H1 (cell line): ENCODE measurements around the gene PCDH9.

ENCODE experiments used
- ATF3 ChIP-seq: IDR thresholded peaks from 2 replicates; pipeline ENCODE4 v1.6.1; 2011; ENCODE audit warnings: low read depth, mild to moderate bottlenecking, low read length; ENCODE audit not compliant: insufficient read depth
- BACH1 ChIP-seq: IDR thresholded peaks from 2 replicates; pipeline ENCODE4 v1.6.1; 2012; ENCODE audit warnings: low read length, improper control_type of control experiment
- CEBPB ChIP-seq: IDR thresholded peaks from 2 replicates; pipeline ENCODE4 v1.6.1; 2012; ENCODE audit warnings: low read depth, low read length
- CTCF ChIP-seq, 3 experiments: IDR thresholded peaks; 1 replicate in 2 of 3; 2 replicates in 1 of 3; pipeline versions ENCODE4 v1.5.1 to v1.6.1; 2011; ENCODE audit warnings: low read length in 3 of 3, mild to moderate bottlenecking in 3 of 3, inconsistent platforms in 2 of 3, low read depth in 1 of 3, moderate library complexity in 1 of 3; ENCODE audit not compliant: insufficient read depth in 1 of 3; ENCODE audit errors: control extremely low read depth in 1 of 3
- EZH2 ChIP-seq: fragments of 200-600 bp; sonication (generic); IDR thresholded peaks from 2 replicates; pipeline ENCODE4 v1.7.1; 2012; ENCODE audit warnings: low read depth, mild to moderate bottlenecking, moderate library complexity, low read length, inconsistent platforms; ENCODE audit not compliant: severe bottlenecking
- POLR2A ChIP-seq, 2 experiments: IDR thresholded peaks; 1 replicate in 1 of 2; 2 replicates in 1 of 2; pipeline ENCODE4 v1.6.1; 2011; ENCODE audit warnings: low read depth in 2 of 2, low read length in 2 of 2, mild to moderate bottlenecking in 2 of 2; ENCODE audit errors: control extremely low read depth in 1 of 2
- RAD21 ChIP-seq, 2 experiments: IDR thresholded peaks in 1 of 2; conservative IDR thresholded peaks in 1 of 2; 2 replicates each; pipeline ENCODE4 v1.6.1; 2011; ENCODE audit warnings: low read depth in 2 of 2, low read length in 2 of 2, improper control_type of control experiment in 1 of 2, inconsistent platforms in 1 of 2, mild to moderate bottlenecking in 1 of 2, moderate library complexity in 1 of 2
- USF2 ChIP-seq: IDR thresholded peaks from 2 replicates; pipeline ENCODE4 v1.6.1; 2011; ENCODE audit warnings: low read length, improper control_type of control experiment

DNA sequence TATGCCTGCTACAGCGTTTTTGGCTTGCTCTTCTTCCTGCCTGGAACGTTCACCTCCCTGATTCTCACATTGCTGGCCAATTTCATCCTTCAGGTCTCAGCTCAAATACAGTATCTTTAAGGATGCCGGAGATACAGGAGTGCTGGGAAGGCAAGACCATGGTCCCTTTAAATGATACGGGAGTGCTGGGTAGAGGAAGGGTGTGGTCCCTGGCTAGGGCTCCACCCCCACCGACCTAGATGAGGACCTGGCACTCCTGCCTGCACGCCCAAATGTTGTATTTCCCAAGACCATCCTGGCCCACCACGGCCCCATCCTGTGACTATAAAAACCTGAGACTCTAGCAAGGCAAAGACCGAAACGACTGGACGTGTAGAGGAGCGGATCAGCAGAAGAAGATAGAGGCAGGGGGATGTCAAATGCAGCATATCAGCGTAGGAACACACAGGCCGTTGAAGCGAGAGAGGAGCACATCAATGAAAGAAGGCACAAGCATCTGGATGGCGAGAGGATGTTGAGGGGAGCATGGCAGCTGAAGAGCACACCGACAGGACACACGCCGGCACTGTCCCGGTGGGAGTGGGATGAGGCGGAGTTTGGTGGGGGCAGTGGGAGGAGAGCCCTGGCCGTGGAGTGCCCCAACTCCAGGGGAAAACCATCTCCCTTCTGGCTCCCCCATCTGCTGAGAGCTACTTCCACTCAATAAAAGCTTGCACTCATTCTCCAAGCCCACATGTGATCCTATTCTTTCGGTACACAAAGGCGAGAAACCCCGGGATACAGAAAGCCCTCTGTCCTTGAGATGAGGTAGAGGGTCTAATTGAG, 74.0 kb downstream of the PCDH9 start:
- TF ChIP-seq RAD21 (IDR thresholded peaks at IDR 0.05 in 1 of 2, conservative IDR thresholded peaks at IDR 0.05 in 1 of 2; ENCODE audit: low read depth in 2 of 2, low read length in 2 of 2) (no peak), CEBPB (no peak), EZH2 (no peak), BACH1 (no peak), USF2 (no peak), POLR2A (IDR thresholded peaks at IDR 0.05; ENCODE audit: control extremely low read depth in 1 of 2, low read depth in 2 of 2, low read length in 2 of 2) (no peak), CTCF (IDR thresholded peaks at IDR 0.05; ENCODE audit: control extremely low read depth in 1 of 3, insufficient read depth in 1 of 3, low read depth in 1 of 3, low read length in 3 of 3) (no peak), ATF3 (no peak)
